Activated CD8-positive, alpha-beta memory T cell treated with anti-CD3 and anti-CD28 coated beads for 24 hours (primary cell): ENCODE results near the gene PRPF38B.
A peak's percentile ranks its signal among the peaks of the same experiment; 100 is the strongest.
"Not testable (repeated sequence)": the region's sequence is repeated elsewhere in the genome, so short reads cannot be mapped to it uniquely, and the experiment has no call there.

Experiments used
- DNase-seq: peaks from one replicate; pipeline ENCODE4 v3.0.0-alpha.2; 2020

The PRPF38B gene

DNA sequence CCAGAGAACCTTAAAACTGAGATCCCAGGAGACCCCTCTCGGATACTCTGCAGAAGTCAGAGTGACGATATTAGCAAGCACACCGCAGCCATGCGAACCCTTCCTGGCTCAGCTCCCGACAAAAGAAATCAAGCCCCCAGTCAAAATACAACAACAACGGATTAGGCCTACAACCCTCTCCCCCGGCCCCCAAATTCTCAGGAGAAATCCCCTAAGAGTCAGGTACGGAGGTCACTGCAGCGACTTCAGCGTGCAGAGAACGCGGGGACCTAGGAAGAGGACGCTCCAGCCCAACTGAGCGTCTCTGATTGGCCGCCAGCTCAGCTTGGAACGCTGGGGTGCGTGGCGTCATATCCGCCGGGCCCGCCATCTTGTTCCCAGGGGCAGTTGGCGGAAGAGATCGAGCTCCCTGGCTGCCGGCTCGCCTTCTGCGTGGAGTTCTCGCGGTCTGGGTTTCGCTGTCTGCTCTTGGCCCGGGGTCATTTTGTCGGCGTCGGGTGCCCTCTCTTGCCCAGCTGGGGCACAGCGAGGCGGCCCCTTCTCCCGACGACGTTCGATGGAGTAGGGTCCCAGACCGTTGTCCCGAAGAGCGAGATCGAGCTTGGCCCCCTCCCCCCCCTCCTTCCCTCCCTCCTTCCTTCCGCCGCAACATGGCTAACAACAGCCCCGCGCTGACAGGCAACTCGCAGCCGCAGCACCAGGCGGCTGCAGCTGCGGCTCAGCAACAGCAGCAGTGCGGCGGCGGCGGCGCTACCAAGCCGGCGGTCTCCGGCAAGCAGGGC lies at the start of gene PRPF38B:
Gene PRPF38B, plus strand, starts transcription at position 369 of the 782 bp plus-strand sequence. Its CDS starts 282 bp downstream, at position 651.
- peak; percentile 97 for DNase-seq

DNA sequence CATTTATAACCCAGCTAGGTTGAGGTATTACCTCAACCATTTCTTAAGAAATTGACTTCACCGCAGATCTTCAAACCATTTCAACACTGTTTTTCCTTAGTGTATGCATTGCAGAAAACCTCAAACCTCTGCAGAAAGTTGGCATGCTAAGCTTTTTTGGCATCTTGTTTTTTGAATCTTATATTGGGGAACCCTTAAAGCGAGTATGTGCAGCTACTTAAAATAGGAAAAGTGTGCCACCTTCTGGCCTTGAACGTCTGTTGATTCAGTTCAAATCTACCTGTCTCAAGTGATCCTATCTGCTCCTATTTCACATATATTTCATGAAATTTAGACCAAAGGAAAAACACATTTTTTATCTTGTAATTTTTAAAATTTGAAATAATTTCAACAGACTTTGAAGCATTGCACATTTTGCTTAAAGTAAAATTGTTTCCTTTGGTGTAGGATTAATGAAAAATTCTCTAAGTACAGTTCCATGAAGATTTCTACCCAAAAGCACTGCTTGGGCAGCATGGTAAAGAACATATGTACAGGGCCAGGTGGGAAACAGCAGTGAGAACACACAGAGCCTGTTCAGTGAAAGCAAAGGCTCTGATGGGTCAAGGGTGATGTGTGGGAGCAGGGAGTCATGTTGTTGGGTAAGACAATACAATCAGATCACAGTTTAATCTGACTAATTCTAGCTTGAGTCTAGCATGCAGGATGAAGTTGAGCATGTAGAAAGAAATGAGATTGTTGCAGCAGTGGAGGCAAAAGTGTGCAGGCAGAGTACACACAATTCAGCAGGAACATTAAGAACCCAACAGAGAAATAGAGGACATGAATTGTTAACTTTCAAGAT lies 48.4 kb upstream of the PRPF38B start:
- no peak for DNase-seq

DNA sequence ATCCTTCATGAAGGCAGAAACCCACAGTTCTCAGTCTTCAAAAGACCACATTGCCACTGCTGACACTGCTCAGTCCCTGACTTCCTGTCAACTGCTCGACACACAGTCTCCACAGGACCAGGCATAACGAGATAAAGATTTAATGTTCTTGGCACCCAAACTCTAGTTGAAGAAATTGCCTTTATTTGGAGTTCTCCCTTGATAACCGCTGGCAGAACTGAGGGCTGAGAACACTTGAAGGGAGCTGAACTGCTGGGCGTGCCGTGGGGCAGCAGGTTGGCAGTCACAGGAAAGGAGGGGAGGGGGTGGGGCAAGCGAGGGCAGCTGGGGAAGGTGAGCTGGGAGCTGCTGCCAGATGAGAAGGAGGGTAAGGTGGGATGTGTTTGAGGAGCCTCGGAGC lies 47.1 kb upstream of the PRPF38B start:
- DNase-seq: peak; percentile 74

- no peak for DNase-seq
Measured at GRCh38 chr1:108645564-108646184, 46.4 kb upstream of the PRPF38B start.

DNA sequence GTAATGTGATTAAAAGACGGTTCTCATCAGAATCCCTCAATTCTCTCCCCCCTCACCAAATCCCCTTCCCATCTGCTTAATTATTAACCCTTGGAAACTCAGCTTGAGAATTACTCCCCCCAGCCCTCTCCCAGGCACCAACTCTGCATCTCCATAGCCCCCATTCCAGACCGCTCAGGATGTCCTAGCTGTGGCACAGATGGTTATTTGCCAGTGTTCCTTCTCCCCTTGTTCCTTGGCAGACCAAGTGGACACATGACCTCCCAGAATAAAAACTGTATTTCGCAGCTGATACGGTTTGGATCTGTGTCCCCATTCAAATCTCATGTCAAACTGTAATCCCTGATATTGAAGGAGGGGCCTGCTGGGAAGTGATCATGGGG lies 45.9 kb upstream of the PRPF38B start:
- DNase-seq: no peak

- peak; percentile 84 for DNase-seq
Measured at GRCh38 chr1:108646648-108647269, 45.4 kb upstream of the PRPF38B start.

DNA sequence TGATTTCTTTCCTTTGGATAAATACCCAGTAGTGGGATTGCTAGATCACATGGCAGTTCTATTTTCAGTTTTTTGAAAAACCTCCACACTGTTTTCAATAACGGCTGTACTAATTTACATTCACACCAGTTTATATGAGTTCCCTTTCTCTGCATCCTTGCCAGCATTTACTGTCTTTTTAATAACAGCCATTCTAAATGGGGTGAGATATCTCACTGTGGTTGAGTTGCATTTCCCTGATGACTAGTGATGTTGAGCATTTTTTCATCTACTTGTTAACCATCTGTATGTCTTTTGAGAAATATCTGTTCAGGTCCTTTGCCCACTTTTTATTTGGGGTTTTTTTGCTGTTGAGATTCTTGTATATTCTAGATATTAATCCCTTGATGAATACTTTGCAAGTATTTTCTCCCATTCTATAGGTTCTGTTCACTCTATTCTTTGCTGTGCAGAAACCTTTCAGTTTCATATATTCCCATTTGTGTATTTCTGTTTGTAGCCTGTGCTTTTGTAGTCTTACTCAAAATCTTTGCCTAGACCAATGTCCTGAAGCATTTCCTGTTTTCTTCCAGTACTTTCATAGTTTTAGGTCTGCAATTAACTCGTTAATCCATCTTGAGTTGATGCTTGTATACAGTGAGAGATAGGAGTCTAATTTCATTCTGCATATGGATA lies 38.5 kb upstream of the PRPF38B start:
- no peak for DNase-seq

DNA sequence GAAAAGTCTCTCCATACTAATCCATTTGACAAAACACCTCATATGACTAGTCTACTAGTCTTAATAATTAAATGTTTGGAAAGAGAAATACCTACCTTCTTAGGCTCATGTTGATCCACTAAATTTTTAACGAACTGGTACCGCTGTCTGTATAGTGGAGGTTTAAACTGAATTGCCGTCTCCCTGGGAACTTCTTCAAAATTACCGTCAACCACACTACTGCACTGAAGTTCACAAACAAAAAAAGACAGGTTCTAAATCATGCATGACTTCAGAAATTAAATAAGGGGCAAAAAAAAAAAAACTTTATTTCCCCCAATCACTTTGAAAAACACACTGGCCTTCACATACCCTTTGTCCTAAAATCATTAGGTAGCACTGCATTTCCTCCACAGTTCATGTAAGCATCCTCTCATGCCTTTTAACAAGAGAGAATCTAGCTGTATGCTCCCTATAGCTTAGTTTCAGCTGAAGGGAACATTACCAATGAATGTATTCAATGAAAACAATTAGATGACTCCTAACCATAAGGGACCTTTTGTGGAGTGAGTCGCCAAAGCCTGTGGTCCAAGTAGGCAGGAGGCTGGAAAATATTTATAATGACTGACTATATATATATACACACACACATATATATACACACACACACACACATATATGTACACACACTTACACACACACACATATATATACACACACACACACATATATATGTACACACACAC lies 34.6 kb upstream of the PRPF38B start:
- DNase-seq: no peak

DNA sequence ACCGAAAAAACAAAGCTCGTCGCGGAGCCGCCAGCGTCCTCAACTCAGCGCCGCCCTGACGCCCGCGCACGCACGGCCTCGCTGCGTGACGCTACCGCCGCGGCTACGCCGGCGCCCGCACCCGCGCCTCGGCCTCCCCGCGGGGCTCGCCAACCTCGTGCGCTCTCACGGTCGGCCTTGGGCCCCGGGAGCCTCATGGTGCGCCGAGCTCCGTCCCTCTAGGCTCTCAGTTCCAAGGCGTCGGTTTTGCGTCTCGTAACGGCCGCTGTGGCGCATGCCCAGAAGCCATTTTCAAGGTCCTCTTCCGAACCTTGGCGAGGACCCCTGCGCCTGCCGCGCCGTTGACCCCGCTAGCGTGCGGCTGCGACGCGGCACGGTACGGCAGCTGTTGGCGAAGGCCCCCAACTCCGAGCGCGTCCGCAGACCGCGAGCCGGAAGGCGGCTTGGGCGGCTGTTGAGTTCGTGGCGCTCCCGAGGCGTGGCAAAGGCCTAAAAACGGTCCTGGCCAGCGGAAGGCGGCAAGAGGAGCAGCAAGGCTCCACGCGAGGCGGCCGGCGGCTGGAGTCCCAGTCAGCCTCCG lies 31.0 kb upstream of the PRPF38B start, which contains the start of gene HENMT1:
Gene HENMT1, minus strand, starts transcription at position 64 of the 580 bp plus-strand sequence. CDS start 1,209 bp downstream, outside the sequence.
- DNase-seq: peak; percentile 92

DNA sequence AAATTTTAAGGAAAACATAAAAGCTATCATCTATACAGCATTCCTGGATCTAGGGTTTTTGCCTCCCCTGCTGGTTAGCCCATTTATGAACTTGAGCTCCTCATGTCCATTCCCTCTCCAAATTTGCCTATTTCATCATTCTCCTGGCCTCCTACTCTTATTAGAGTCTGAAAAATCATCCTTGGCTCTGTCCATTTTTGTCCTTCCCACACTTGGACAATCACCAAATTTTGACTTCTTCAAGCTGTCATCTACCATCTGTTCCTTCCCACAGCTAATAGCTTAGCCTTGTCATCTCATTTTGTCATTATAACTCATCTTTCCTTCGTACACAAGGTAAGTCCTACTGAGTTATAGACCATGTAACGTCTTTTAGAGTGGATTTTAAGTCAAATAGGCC lies 29.0 kb upstream of the PRPF38B start:
- no peak for DNase-seq

- DNase-seq: no peak
Measured at GRCh38 chr1:108664481-108664880, 27.6 kb upstream of the PRPF38B start.

DNA sequence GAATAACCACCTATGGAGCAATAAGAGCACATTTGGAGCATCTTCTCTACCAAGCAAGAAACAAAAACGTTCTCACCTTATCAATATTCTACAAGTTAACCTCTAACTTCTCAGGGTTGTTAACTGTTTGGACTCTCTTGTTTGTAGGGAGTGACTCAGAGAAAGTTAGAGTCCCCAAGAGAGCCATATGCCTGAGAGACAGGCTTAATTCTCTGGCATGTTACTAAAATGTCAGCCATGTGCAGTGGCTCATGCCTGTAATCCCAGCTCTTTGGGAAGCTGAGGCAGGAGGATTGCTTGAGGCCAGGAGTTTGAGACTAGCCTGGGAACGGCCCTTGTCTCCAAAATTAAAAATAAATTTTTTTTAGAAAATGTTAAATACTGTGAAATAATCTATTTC lies 27.0 kb upstream of the PRPF38B start:
- DNase-seq: no peak

DNA sequence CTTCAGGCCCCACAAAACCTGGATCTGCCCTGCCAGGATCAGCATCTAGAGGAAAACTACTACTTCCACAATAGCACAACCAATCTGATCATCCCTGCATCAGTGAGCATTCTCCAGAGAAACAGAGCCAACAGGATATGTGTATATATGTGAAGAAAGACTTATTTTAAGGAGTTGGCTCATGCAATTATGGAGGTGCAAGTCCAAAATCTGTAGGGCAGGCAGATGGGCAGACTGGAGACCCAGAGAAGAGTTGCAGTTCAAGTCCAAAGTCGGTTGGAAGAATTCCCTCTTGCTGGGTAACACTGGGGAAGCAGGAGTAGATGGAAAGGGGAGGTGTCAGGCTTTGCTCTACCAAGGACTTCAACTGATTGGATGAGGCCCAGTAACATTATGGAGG lies 26.3 kb upstream of the PRPF38B start:
- DNase-seq: no peak

DNA sequence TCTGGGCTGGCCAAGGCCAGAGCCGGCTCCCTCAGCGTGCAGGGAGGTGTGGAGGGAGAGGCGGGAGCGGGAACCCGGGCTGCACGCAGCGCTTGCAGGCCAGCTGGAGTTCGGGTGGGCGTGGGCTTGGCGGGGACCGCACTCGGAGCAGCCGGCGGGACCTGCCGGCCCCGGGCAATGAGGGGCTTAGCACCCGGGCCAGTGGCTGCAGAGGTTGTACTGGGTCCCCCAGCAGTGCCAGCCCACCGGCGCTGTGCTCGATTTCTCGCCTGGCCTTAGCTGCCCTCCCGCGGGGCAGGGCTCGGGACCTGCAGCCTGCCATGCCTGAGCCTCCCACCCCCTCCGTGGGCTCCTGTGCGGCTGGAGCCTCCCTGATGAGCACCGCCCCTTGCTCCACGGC lies 24.7 kb upstream of the PRPF38B start:
- not testable (repeated sequence) for DNase-seq

DNA sequence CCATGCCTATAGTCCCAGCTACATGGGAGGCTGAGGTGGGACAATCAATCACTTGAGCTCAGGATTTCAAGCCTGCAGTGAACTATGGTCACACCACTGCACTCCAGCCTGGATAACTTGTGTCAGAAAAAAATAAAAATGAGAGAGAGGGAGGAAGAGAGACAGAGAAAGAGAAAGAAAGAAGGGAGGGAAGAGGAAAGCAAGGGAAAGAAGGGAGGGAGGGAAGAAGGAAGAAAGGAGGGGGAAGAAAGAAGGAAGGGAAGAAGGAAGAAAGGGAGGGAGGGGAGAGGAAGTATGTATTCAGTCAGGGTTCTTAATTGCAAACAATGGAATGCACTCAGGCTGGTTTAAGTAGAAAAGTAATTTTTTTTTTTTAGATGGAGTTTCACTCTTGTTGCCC lies 23.3 kb upstream of the PRPF38B start:
- no peak for DNase-seq

- DNase-seq: no peak
Measured at GRCh38 chr1:108669679-108670078, 22.4 kb upstream of the PRPF38B start.

GRCh38 chr1:108670131-108670773 lies 21.9 kb upstream of the PRPF38B start:
- DNase-seq: no peak

GRCh38 chr1:108671143-108671542 lies 21.0 kb upstream of the PRPF38B start:
- no peak for DNase-seq

DNA sequence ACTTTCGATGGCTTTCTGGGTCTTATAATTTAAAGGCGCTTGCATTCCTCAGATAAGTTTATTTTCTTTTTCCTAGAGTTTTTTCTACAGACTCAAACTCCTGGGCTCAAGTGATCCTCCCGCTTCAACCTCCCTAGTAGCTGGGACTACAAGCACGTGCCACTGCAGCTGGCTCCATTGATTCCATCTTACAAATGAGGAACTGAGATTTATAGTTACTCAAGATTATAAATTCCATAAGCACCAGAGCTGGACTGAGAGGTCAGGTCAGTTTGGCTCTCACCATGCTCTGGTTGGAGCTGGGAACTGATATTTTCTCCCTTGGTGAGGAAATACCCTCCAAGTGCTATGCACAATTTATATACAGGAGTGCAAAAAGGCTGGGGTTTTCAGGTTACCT lies 13.4 kb upstream of the PRPF38B start:
- no peak for DNase-seq

- no peak for DNase-seq
Measured at GRCh38 chr1:108679586-108680213, 12.4 kb upstream of the PRPF38B start.
